Nephron progenitor cell (in vitro differentiated cells): ENCODE measurements around the gene EPHA4.

Experiments used
- DNase-seq: peaks from one replicate; pipeline ENCODE4 v3.0.0; 2021
- H3K27ac Mint-ChIP-seq: 2 replicates; pipeline ENCODE4 v1.8.0; 2021; ENCODE audit warnings: mild to moderate bottlenecking, moderate library complexity, mixed read lengths
- H3K27me3 Mint-ChIP-seq: 2 replicates; pipeline ENCODE4 v1.8.0; 2021; ENCODE audit warnings: mild to moderate bottlenecking, low read depth, mixed read lengths; ENCODE audit not compliant: poor library complexity
- H3K36me3 Mint-ChIP-seq: 2 replicates; pipeline ENCODE4 v1.8.0; 2021; ENCODE audit warnings: low read depth, mixed read lengths
- H3K4me1 Mint-ChIP-seq: 2 replicates; pipeline ENCODE4 v1.8.0; 2021; ENCODE audit warnings: mixed read lengths
- H3K4me3 Mint-ChIP-seq: 2 replicates; pipeline ENCODE4 v1.8.0; 2021; ENCODE audit warnings: mild to moderate bottlenecking, moderate library complexity, mixed read lengths
- H3K9me3 Mint-ChIP-seq: 2 replicates; pipeline ENCODE4 v1.8.0; 2021; ENCODE audit warnings: mild to moderate bottlenecking, moderate library complexity, mixed read lengths
- CTCF ChIP-seq: fragments of 200-600 bp; sonication (generic); IDR thresholded peaks from 2 replicates; pipeline ENCODE4 v1.5.0; 2021; ENCODE audit warnings: antibody characterized with exemption

Gene EPHA4

DNA sequence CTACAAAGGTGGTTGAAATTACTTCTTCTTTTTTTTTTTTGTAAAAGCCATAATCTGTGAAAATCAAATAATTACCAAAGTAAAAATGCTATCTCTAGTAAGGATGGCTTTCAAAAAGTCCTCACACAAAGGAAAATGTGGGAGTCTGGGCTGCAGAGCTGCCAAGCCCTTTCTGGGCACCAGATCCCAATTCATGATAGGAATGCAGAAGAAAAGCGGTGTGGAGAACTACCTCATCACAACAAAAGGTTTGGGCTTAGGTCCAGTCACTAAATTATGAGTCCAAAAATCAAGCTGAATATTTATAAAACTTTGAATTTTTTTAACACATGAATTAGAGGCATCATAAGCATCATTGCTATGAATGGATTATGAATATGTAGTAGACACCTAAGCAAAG is 30.8 kb upstream of the EPHA4 start:
- Mint-ChIP-seq H3K4me1 (peaks cover 6% of the 10 kb centered on the region), H3K4me3 (no peak overlapping the region), H3K27ac (no peak overlapping the region), H3K27me3 (peaks cover 4% of the 10 kb centered on the region), H3K9me3 (no peaks in the 10 kb centered on the region), H3K36me3 (no peaks in the 10 kb centered on the region)
- DNase-seq = no peak
- no peak for TF ChIP-seq CTCF

GRCh38 chr2:221601376-221601775 is 29.3 kb upstream of the EPHA4 start:
- no peak overlapping the region for H3K4me3 Mint-ChIP-seq
- no peak for DNase-seq
- peaks cover 2% of the 10 kb centered on the region for H3K4me1 Mint-ChIP-seq
- no peak for TF ChIP-seq CTCF
- H3K9me3 Mint-ChIP-seq = no peaks in the 10 kb centered on the region
- no peaks in the 10 kb centered on the region for H3K36me3 Mint-ChIP-seq
- H3K27me3 Mint-ChIP-seq = peaks cover 4% of the 10 kb centered on the region
- H3K27ac Mint-ChIP-seq = no peak overlapping the region

- H3K9me3 Mint-ChIP-seq = no peaks in the 10 kb centered on the region
- no peaks in the 10 kb centered on the region for H3K36me3 Mint-ChIP-seq
- H3K27me3 Mint-ChIP-seq = peaks cover 4% of the 10 kb centered on the region
- no peak for TF ChIP-seq CTCF
- H3K4me3 Mint-ChIP-seq = no peak overlapping the region
- DNase-seq = no peak
- no peak overlapping the region for H3K27ac Mint-ChIP-seq
- H3K4me1 Mint-ChIP-seq = no peaks in the 10 kb centered on the region
These were observed 28.3 kb upstream of the EPHA4 start for GRCh38 chr2:221600388-221600787.

GRCh38 chr2:221596192-221596591 is 24.1 kb upstream of the EPHA4 start:
- no peak for TF ChIP-seq CTCF
- Mint-ChIP-seq H3K4me1 (no peaks in the 10 kb centered on the region), H3K27me3 (no peaks in the 10 kb centered on the region), H3K9me3 (no peaks in the 10 kb centered on the region), H3K36me3 (no peaks in the 10 kb centered on the region), H3K27ac (no peak overlapping the region), H3K4me3 (no peak overlapping the region)
- DNase-seq = no peak

DNA sequence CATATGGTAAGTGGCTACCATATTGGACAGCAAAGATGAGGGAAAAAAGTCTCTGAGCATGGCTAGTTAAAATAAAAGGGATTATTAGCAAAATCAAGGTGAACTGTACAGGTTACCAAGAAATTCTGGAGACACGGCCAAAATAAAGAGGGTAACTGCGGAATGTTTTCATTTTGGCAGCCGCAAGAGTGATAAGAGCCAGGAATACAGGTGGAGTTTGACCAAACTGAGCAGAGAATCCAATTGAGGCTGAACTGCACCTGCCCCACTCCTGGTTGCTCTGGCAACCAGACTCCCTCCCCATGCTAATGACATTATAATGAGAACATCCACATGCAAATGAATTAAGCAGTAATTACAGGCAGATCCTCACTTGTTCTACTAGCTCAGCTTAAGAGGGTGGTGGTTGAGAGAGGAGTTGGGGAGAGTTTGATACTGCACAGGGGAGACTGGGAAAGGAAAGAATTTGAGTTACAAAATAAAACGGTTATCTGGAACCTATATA is 18.8 kb upstream of the EPHA4 start:
- H3K36me3 Mint-ChIP-seq = no peaks in the 10 kb centered on the region
- TF ChIP-seq CTCF = no peak
- peaks cover 4% of the 10 kb centered on the region for H3K4me1 Mint-ChIP-seq
- H3K27ac Mint-ChIP-seq = no peak overlapping the region
- H3K9me3 Mint-ChIP-seq = no peaks in the 10 kb centered on the region
- no peak overlapping the region for H3K4me3 Mint-ChIP-seq
- DNase-seq = no peak
- H3K27me3 Mint-ChIP-seq = no peaks in the 10 kb centered on the region

DNA sequence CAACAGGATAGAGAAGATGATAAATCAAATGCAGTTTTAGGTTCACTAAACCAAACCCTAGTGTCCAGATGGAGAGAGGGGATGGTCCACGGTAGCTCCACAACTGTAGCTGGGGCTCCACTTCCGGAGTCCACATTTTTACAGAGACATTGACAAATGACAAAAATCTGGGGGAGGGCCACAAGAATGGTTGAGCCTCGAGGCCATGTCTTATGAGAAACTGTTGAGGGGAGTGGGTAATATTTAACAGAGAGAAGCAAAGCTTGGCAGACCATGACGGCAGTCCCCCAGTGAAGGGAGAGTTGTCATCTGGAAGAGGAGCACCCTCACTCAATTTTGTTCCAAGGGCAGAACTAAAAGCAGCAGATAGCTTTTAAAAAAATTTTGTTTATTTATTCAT is 17.6 kb upstream of the EPHA4 start:
- TF ChIP-seq CTCF = no peak
- no peak overlapping the region for H3K27ac Mint-ChIP-seq
- H3K4me3 Mint-ChIP-seq = no peak overlapping the region
- H3K36me3 Mint-ChIP-seq = no peaks in the 10 kb centered on the region
- no peak for DNase-seq
- no peaks in the 10 kb centered on the region for H3K27me3 Mint-ChIP-seq
- peaks cover 9% of the 10 kb centered on the region for H3K4me1 Mint-ChIP-seq
- no peaks in the 10 kb centered on the region for H3K9me3 Mint-ChIP-seq
